MM.1S (cell line): ENCODE measurements around the gene CLMP.

Experiments used
- DNase-seq: peaks from one replicate; pipeline ENCODE4 v3.0.0-alpha.2; 2015
- H2AFZ ChIP-seq: fragments of 300-600 bp; sonication (generic); 2 replicates; pipeline ENCODE4 v1.6.0; 2016; ENCODE audit warnings: antibody characterized with exemption, low read length
- H3F3A ChIP-seq: fragments of 300-600 bp; sonication (generic); 2 replicates; pipeline ENCODE4 v1.6.1; 2016; ENCODE audit warnings: mild to moderate bottlenecking, antibody characterized with exemption, low read length, moderate library complexity, mixed read lengths; ENCODE audit not compliant: insufficient read depth
- H3K27ac ChIP-seq: fragments of 300-600 bp; sonication (generic); 2 replicates; pipeline ENCODE4 v1.5.1; 2016; ENCODE audit warnings: mild to moderate bottlenecking, low read length
- H3K27me3 ChIP-seq: fragments of 300-600 bp; sonication (generic); replicated peaks from 2 replicates; pipeline ENCODE4 v1.6.0; 2016; ENCODE audit warnings: low read length; ENCODE audit not compliant: insufficient read depth
- H3K36me3 ChIP-seq: fragments of 300-600 bp; sonication (generic); replicated peaks from 2 replicates; pipeline ENCODE4 v1.6.1; 2016; ENCODE audit warnings: mild to moderate bottlenecking, low read length, mixed read lengths; ENCODE audit not compliant: insufficient read depth
- H3K4me1 ChIP-seq: fragments of 300-600 bp; sonication (generic); 2 replicates; pipeline ENCODE4 v1.6.1; 2016; ENCODE audit warnings: low read length, mixed read lengths
- H3K4me2 ChIP-seq: fragments of 300-600 bp; sonication (generic); 2 replicates; pipeline ENCODE4 v1.6.0; 2016; ENCODE audit warnings: low read depth, low read length
- H3K4me3 ChIP-seq: fragments of 300-600 bp; sonication (generic); 2 replicates; pipeline ENCODE4 v1.5.1; 2016; ENCODE audit warnings: low read length, mixed read lengths
- H3K79me2 ChIP-seq: fragments of 300-600 bp; sonication (generic); 2 replicates; pipeline ENCODE4 v1.6.1; 2016; ENCODE audit warnings: mixed run types, low read length, mixed read lengths
- H3K9ac ChIP-seq: fragments of 300-600 bp; sonication (generic); 2 replicates; pipeline ENCODE4 v1.6.1; 2016; ENCODE audit warnings: low read length, mixed read lengths
- H3K9me2 ChIP-seq: fragments of 300-600 bp; sonication (generic); replicated peaks from 2 replicates; pipeline ENCODE4 v1.6.1; 2016; ENCODE audit warnings: mild to moderate bottlenecking, low read length, mixed read lengths; ENCODE audit not compliant: insufficient read depth
- H3K9me3 ChIP-seq: fragments of 300-600 bp; sonication (generic); replicated peaks from 2 replicates; pipeline ENCODE4 v1.6.1; 2016; ENCODE audit warnings: mild to moderate bottlenecking, low read length, mixed read lengths; ENCODE audit not compliant: insufficient read depth
- H4K20me1 ChIP-seq: fragments of 300-600 bp; sonication (generic); 2 replicates; pipeline ENCODE4 v1.6.1; 2016; ENCODE audit warnings: mild to moderate bottlenecking, low read length, moderate library complexity, mixed read lengths; ENCODE audit not compliant: insufficient read depth
- CTCF ChIP-seq: fragments of 300-600 bp; sonication (generic); IDR thresholded peaks from 2 replicates; pipeline ENCODE4 v1.5.1; 2016; ENCODE audit warnings: antibody characterized with exemption, low read length, mixed read lengths
- EZH2 ChIP-seq: fragments of 300-600 bp; sonication (generic); optimal IDR thresholded peaks from 2 replicates; pipeline ENCODE3; 2017; ENCODE audit warnings: low read depth, mild to moderate bottlenecking, antibody characterized with exemption, low read length, mixed read lengths
- EZH2phosphoT487 ChIP-seq: fragments of 300-600 bp; sonication (generic); IDR thresholded peaks from 2 replicates; pipeline ENCODE4 v1.6.1; 2018; ENCODE audit warnings: antibody characterized with exemption, low read length

The CLMP gene

DNA sequence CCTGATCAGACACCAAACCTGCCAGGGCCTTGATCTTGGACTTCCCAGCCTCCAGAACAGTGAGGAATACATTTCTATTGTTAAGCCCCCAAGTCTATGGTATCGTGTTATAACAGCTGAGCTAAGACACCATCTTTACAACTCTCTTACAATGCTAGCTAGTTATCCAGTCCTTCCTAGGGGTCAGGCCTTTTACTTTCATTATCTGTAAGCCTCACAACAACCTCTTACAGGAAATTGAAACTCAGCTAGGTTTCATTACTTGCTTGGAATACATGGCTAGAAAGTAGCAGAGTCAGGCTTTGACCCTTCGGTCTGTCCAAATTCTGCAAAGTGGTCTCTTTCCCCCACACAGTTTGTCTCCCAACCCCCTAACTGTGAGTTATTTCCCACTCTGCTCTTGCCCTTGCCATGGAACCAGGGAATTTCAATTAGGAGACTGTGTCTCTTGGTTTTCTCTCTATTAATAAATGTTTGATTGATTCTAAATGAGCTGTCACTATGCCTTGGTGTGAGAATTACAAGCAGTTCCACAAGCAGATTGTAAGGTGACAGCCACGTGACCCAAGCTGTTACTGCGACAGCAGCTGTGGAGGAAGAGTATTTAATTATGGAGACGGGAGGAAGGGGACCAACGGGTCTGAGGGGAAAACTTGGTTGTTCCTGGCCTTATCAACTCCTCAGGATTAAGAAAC is 38.4 kb upstream of the CLMP start:
- Histone ChIP-seq H2AFZ (no peak overlapping the region), H3K4me1 (peaks cover 14% of the 10 kb centered on the region), H4K20me1 (no peaks in the 10 kb centered on the region), H3K4me2 (peak overlapping the region; percentile 87), H3K9ac (no peak overlapping the region), H3K27me3 (no peaks in the 10 kb centered on the region), H3K36me3 (no peaks in the 10 kb centered on the region), H3F3A (peaks cover 14% of the 10 kb centered on the region), H3K27ac (peak overlapping the region; percentile 53; the same call in 1 of the 2 replicates), H3K9me3 (no peaks in the 10 kb centered on the region), H3K4me3 (peak overlapping the region; percentile 34), H3K9me2 (no peaks in the 10 kb centered on the region), H3K79me2 (no peaks in the 10 kb centered on the region)
- TF ChIP-seq CTCF (no peak), EZH2phosphoT487 (no peak), EZH2 (no peak)
- DNase-seq = peak; percentile 88

DNA sequence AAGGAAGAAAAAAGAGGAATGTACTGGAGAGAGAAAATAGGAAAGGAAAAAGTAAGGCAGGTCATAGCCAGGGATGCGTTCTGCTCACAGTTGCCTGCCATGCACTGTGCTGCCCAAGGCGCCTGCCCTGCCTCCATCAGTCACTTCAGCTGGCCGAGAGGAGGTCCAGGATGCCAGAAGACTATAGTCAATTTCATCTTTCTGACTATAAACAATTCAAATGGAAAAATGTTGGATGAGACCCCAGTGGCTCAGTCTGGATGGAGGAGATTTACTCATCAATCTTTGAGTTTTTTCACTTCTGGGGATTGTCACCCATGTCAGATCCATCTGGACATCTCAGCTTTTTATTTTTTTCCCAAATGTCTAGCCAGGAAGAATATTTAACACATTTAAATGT is 36.7 kb upstream of the CLMP start:
- H3K79me2 ChIP-seq = no peaks in the 10 kb centered on the region
- H3K9ac ChIP-seq = no peak overlapping the region
- peaks cover 14% of the 10 kb centered on the region for H3K4me1 ChIP-seq
- no peak overlapping the region for H3K27ac ChIP-seq
- H3F3A ChIP-seq = peaks cover 14% of the 10 kb centered on the region
- TF ChIP-seq EZH2phosphoT487 = no peak
- no peak for TF ChIP-seq CTCF
- no peaks in the 10 kb centered on the region for H4K20me1 ChIP-seq
- H3K9me3 ChIP-seq = no peaks in the 10 kb centered on the region
- H3K9me2 ChIP-seq = no peaks in the 10 kb centered on the region
- H3K4me2 ChIP-seq = no peak overlapping the region
- no peak for DNase-seq
- H3K36me3 ChIP-seq = no peaks in the 10 kb centered on the region
- H3K4me3 ChIP-seq = no peak overlapping the region
- H2AFZ ChIP-seq = no peak overlapping the region
- no peaks in the 10 kb centered on the region for H3K27me3 ChIP-seq

GRCh38 chr11:123231256-123231655 is 36.2 kb upstream of the CLMP start:
- H3K9me3 ChIP-seq = no peaks in the 10 kb centered on the region
- H2AFZ ChIP-seq = no peak overlapping the region
- H3F3A ChIP-seq = peaks cover 14% of the 10 kb centered on the region
- H3K4me3 ChIP-seq = no peak overlapping the region
- H3K27ac ChIP-seq = no peak overlapping the region
- TF ChIP-seq EZH2phosphoT487 (no peak), CTCF (no peak), EZH2 (no peak)
- H3K27me3 ChIP-seq = no peaks in the 10 kb centered on the region
- H3K79me2 ChIP-seq = no peaks in the 10 kb centered on the region
- DNase-seq = no peak
- no peak overlapping the region for H3K4me2 ChIP-seq
- H3K9ac ChIP-seq = no peak overlapping the region
- H3K9me2 ChIP-seq = no peaks in the 10 kb centered on the region
- H3K36me3 ChIP-seq = no peaks in the 10 kb centered on the region
- H3K4me1 ChIP-seq = peaks cover 14% of the 10 kb centered on the region
- no peaks in the 10 kb centered on the region for H4K20me1 ChIP-seq
